Measurements from ENCODE around the gene PSMB9. TPM values are rescaled to one million over a fixed set of nuclear protein-coding genes. Genes with fewer than 3 reads are reported as not detected.
A peak's percentile ranks its signal among the peaks of the same experiment; 100 is the strongest.

PSMB9 gene
- polyA plus RNA-seq, 1 experiment, result 34.8 TPM

- no peak for DNase-seq (ENCODE audit: low read depth, low spot score)
- Histone ChIP-seq H3K27ac (ENCODE audit: low read depth, low read length) (no peak overlapping the region), H3K4me3 (ENCODE audit: low read depth, low read length) (no peak overlapping the region), H3K9me3 (ENCODE audit: control insufficient read depth, insufficient read depth, low read length) (peaks cover 4% of the 10 kb centered on the region; the same call in 1 of the 2 replicates), H3K27me3 (ENCODE audit: control insufficient read depth, insufficient read depth, low read length) (peaks cover 15% of the 10 kb centered on the region)
- ChIA-PET POLR2A (no interaction called here), CTCF (interaction anchor here (0.9 to 7.1 kb wide), 6 partner anchors 9 to 101 kb away, joined by 3 to 147 read pairs (median 6); partner anchors contain the start of gene HLA-DMA)
- TF ChIP-seq CTCF (IDR thresholded peaks at IDR 0.05; ENCODE audit: low read depth, low read length), result no peak
These were observed 29.8 kb downstream of the PSMB9 start for GRCh38 chr6:32883789-32884188.

- POLR2A ChIA-PET, result interaction anchor here (0.7 to 2.6 kb wide), 3 partner anchors 86 to 363 kb away, joined by 3 to 19 read pairs (median 3); no protein-coding TSS in a partner anchor
- H3K4me3 ChIP-seq (ENCODE audit: low read depth, low read length), result no peak overlapping the region
- H3K27ac ChIP-seq (ENCODE audit: low read depth, low read length), result no peak overlapping the region
- no peak for DNase-seq (ENCODE audit: low read depth, low spot score)
- H3K9me3 ChIP-seq (ENCODE audit: control insufficient read depth, insufficient read depth, low read length), result no peaks in the 10 kb centered on the region
- peak; percentile 63 for TF ChIP-seq CTCF (IDR thresholded peaks at IDR 0.05; ENCODE audit: low read depth, low read length)
- CTCF ChIA-PET, result interaction anchor here (0.5 to 7.1 kb wide), 47 partner anchors 8 to 432 kb away, joined by 3 to 147 read pairs (median 5); partner anchors contain the start of genes BRD2, HLA-DMA, TAP2 and ZBTB22
- peaks cover 2% of the 10 kb centered on the region for H3K27me3 ChIP-seq (ENCODE audit: control insufficient read depth, insufficient read depth, low read length)
These were observed 31.8 kb downstream of the PSMB9 start for GRCh38 chr6:32885698-32886286.

GRCh38 chr6:32886681-32887383, 32.8 kb downstream of the PSMB9 start:
- H3K27ac ChIP-seq (ENCODE audit: low read depth, low read length), result no peak overlapping the region
- TF ChIP-seq CTCF (IDR thresholded peaks at IDR 0.05; ENCODE audit: low read depth, low read length), result no peak
- H3K27me3 ChIP-seq (ENCODE audit: control insufficient read depth, insufficient read depth, low read length), result no peaks in the 10 kb centered on the region
- POLR2A ChIA-PET, result interaction anchor here (0.6 to 2.6 kb wide), 4 partner anchors 85 to 362 kb away, joined by 3 to 19 read pairs (median 4); no protein-coding TSS in a partner anchor
- H3K9me3 ChIP-seq (ENCODE audit: control insufficient read depth, insufficient read depth, low read length), result no peaks in the 10 kb centered on the region
- CTCF ChIA-PET, result interaction anchor here (0.9 to 7.1 kb wide), 30 partner anchors 8 to 362 kb away, joined by 3 to 147 read pairs (median 6); partner anchors contain the start of genes BRD2, HLA-DMA and TAP2
- no peak overlapping the region for H3K4me3 ChIP-seq (ENCODE audit: low read depth, low read length)
- peak; percentile 79 for DNase-seq (ENCODE audit: low read depth, low spot score)

- no peak overlapping the region for H3K4me3 ChIP-seq (ENCODE audit: low read depth, low read length)
- no peak for DNase-seq (ENCODE audit: low read depth, low spot score)
- H3K27ac ChIP-seq (ENCODE audit: low read depth, low read length), result no peak overlapping the region
- ChIA-PET POLR2A (interaction anchor here (2.6 kb wide), 1 partner anchor 84 kb away, joined by 19 read pairs; no protein-coding TSS in a partner anchor), CTCF (interaction anchor here (0.9 to 7.1 kb wide), 4 partner anchors 20 to 97 kb away, joined by 3 to 72 read pairs (median 8); partner anchors contain the start of gene HLA-DMA)
- TF ChIP-seq CTCF (IDR thresholded peaks at IDR 0.05; ENCODE audit: low read depth, low read length), result no peak
- H3K9me3 ChIP-seq (ENCODE audit: control insufficient read depth, insufficient read depth, low read length), result no peaks in the 10 kb centered on the region
- no peaks in the 10 kb centered on the region for H3K27me3 ChIP-seq (ENCODE audit: control insufficient read depth, insufficient read depth, low read length)
These were observed 33.6 kb downstream of the PSMB9 start for GRCh38 chr6:32887616-32888015.
